ENCODE results near the gene DUSP8.

DNA sequence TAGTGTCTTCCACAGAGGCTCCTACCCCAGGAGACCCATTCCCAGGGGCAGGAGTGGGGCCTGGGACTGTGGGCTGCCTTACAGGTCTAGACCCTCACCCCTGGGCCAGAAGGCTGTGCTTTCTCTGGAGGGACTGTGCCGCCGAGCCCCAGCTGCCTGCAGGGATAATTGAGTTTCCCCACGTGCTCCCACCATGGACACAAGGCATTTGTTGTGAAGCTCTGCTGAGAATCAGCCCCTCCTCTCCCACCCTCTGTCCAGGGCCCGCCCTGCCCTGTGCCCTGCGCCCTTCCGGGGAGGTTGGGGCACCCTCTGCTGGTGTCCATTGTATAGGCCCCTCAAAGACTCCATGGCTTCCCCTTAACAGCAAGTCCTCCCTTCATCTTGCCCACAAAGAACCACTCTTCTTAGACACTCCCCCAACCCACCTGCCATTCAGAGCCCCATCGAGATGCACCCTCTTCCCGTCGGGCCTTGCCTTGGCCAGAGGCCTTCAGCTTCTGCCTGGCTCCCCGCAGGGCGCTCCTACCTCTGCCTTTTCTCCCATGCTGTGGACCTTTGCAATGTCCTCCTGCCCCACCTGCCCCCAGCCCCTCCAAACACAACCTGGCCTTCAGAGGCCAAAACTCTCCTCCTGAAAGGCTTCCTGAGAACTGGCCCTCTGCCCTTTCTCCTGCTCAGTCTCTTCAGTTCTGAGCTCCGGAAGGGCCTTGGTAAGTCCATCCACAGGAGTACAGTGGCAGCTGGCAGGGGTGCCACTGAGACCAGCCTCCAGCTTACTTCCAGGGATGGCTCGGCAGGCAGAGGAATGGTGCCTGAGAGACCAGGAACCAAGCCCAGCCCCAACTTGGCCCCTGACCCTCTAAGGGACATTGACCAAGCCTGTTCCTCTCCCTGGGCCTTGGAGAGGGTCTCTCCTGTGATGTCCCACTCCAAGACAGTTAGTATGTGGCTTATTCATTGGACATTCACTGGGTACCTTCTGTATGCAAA, 22.4 kb downstream of the DUSP8 start:
- no peak for TF ChIP-seq ZC3H10 (CRISPR knock-in tag; IDR thresholded peaks at IDR 0.05)
- no peak for TF ChIP-seq ZFP3 (CRISPR knock-in tag; IDR thresholded peaks at IDR 0.05)
- TF ChIP-seq RARB (CRISPR knock-in tag; IDR thresholded peaks at IDR 0.05), result no peak
- TF ChIP-seq PATZ1 (CRISPR knock-in tag; IDR thresholded peaks at IDR 0.05; ENCODE audit: borderline replicate concordance), result no peak
- TF ChIP-seq ZFP30 (CRISPR knock-in tag; IDR thresholded peaks at IDR 0.05), result no peak
- TF ChIP-seq CREB5 (CRISPR knock-in tag; IDR thresholded peaks at IDR 0.05; ENCODE audit: low read depth), result no peak
- TF ChIP-seq ARNTL (CRISPR knock-in tag; IDR thresholded peaks at IDR 0.05; ENCODE audit: borderline replicate concordance, low read depth), result no peak
- TF ChIP-seq, protein P1, sequence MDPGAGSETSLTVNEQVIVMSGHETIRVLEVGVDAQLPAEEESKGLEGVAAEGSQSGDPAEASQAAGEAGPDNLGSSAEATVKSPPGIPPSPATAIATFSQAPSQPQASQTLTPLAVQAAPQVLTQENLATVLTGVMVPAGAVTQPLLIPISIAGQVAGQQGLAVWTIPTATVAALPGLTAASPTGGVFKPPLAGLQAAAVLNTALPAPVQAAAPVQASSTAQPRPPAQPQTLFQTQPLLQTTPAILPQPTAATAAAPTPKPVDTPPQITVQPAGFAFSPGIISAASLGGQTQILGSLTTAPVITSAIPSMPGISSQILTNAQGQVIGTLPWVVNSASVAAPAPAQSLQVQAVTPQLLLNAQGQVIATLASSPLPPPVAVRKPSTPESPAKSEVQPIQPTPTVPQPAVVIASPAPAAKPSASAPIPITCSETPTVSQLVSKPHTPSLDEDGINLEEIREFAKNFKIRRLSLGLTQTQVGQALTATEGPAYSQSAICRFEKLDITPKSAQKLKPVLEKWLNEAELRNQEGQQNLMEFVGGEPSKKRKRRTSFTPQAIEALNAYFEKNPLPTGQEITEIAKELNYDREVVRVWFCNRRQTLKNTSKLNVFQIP (CRISPR knock-in tag; IDR thresholded peaks at IDR 0.05; ENCODE audit: borderline replicate concordance, low read depth), result no peak
- no peak for TF ChIP-seq SNAI2 (CRISPR knock-in tag; IDR thresholded peaks at IDR 0.05)
- no peak for TF ChIP-seq TSHZ2 (CRISPR knock-in tag; IDR thresholded peaks at IDR 0.05)
- TF ChIP-seq ZNF565 (CRISPR knock-in tag; conservative IDR thresholded peaks at IDR 0.05; ENCODE audit: low read depth), result no peak
- no peak for TF ChIP-seq ZNF70 (CRISPR knock-in tag; IDR thresholded peaks at IDR 0.05)
- TF ChIP-seq, protein P2, sequence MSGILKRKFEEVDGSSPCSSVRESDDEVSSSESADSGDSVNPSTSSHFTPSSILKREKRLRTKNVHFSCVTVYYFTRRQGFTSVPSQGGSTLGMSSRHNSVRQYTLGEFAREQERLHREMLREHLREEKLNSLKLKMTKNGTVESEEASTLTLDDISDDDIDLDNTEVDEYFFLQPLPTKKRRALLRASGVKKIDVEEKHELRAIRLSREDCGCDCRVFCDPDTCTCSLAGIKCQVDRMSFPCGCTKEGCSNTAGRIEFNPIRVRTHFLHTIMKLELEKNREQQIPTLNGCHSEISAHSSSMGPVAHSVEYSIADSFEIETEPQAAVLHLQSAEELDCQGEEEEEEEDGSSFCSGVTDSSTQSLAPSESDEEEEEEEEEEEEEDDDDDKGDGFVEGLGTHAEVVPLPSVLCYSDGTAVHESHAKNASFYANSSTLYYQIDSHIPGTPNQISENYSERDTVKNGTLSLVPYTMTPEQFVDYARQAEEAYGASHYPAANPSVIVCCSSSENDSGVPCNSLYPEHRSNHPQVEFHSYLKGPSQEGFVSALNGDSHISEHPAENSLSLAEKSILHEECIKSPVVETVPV (CRISPR knock-in tag; IDR thresholded peaks at IDR 0.05), result no peak
- no peak for TF ChIP-seq GLIS3 (CRISPR knock-in tag; IDR thresholded peaks at IDR 0.05)

All from SK-N-SH treated with all-trans-retinoic acid at 6 μM for 48 hours (cell line).